Suprapubic skin (tissue), 4 donors: Measurements from ENCODE around the gene TEX22.

Experiments
- CTCF ChIP-seq, 2 donors: fragments of 200-600 bp in 1 of 2; fragments of 450-650 bp in 1 of 2; sonication (generic) in 1 of 2; IDR thresholded peaks; one replicate each; pipeline ENCODE4 v1.5.1; 2016 to 2019; ENCODE audit warnings: antibody characterized with exemption in 2 of 2, mild to moderate bottlenecking in 1 of 2, moderate library complexity in 1 of 2
- POLR2A ChIP-seq, 2 donors: fragments of 450-650 bp; IDR thresholded peaks; one replicate each; pipeline ENCODE4 v1.6.1; 2017; ENCODE audit warnings: antibody characterized with exemption in 2 of 2, mild to moderate bottlenecking in 2 of 2, moderate library complexity in 2 of 2
- POLR2AphosphoS5 ChIP-seq, 3 donors: sonication (generic); formaldehyde crosslinking; IDR thresholded peaks; one replicate each; pipeline ENCODE4 v1.6.1; 2017; ENCODE audit warnings: antibody characterized with exemption in 3 of 3

GRCh38 chr14:105397350-105397931, 897 bp upstream of the TEX22 start:
- TF ChIP-seq CTCF (IDR thresholded peaks at IDR 0.05) (no peak), POLR2A (IDR thresholded peaks at IDR 0.05) (no peak), POLR2AphosphoS5 (IDR thresholded peaks at IDR 0.05) (no peak)
